Colon (tissue), 2 donors: ENCODE data around the gene MCF2L.

Source experiments
- FAIRE-seq: peaks from 2 replicates; lab custom pipeline; 2012; peaks lifted over from hg19 to GRCh38; lab: Jason Lieb, UNC
- donor health status: control.
- donor health status: control.

Gene MCF2L

GRCh38 chr13:112982281-112983041, 13.4 kb downstream of the MCF2L start:
- FAIRE-seq: no peak

- FAIRE-seq: no peak
Observed at GRCh38 chr13:112983042-112983305, 14.0 kb downstream of the MCF2L start.

GRCh38 chr13:112983428-112984196, 14.6 kb downstream of the MCF2L start:
- FAIRE-seq: no peak

GRCh38 chr13:112984501-112984900, 15.5 kb downstream of the MCF2L start:
- FAIRE-seq: no peak

- no peak for FAIRE-seq
Observed at GRCh38 chr13:112984954-112985802, 16.2 kb downstream of the MCF2L start.

- no peak for FAIRE-seq
Observed at GRCh38 chr13:112985803-112986408, 16.9 kb downstream of the MCF2L start.

GRCh38 chr13:112986470-112986869, 17.5 kb downstream of the MCF2L start:
- FAIRE-seq: no peak

- FAIRE-seq: no peak
Observed at GRCh38 chr13:112986946-112987681, 18.1 kb downstream of the MCF2L start.

GRCh38 chr13:112987682-112988024, 18.6 kb downstream of the MCF2L start:
- no peak for FAIRE-seq

- FAIRE-seq: no peak
Observed at GRCh38 chr13:112990783-112991182, 21.8 kb downstream of the MCF2L start.

- no peak for FAIRE-seq
Observed at GRCh38 chr13:112991609-112992008, 22.6 kb downstream of the MCF2L start.

GRCh38 chr13:112992931-112993680, 24.1 kb downstream of the MCF2L start:
- no peak for FAIRE-seq

GRCh38 chr13:112994084-112994780, 25.2 kb downstream of the MCF2L start:
- FAIRE-seq: no peak

- no peak for FAIRE-seq
Observed at GRCh38 chr13:112994781-112995355, 25.9 kb downstream of the MCF2L start.

GRCh38 chr13:112995395-112996191, 26.6 kb downstream of the MCF2L start:
- no peak for FAIRE-seq

- no peak for FAIRE-seq
Observed at GRCh38 chr13:112996671-112997091, 27.7 kb downstream of the MCF2L start.

GRCh38 chr13:112997188-112998130, 28.4 kb downstream of the MCF2L start:
- no peak for FAIRE-seq
